DOHH2 (cell line): Measurements from ENCODE around the gene SLC6A8.

Experiments
- H3F3A ChIP-seq: fragments of 200-600 bp; sonication (generic), shearing (Covaris generic); 2 replicates; pipeline ENCODE4 v1.6.0; 2016; ENCODE audit warnings: antibody characterized with exemption, mild to moderate bottlenecking; ENCODE audit not compliant: control insufficient read depth, insufficient read depth
- H3K27ac ChIP-seq: fragments of 200-600 bp; sonication (generic); 2 replicates; pipeline ENCODE4 v1.5.1; 2014; ENCODE audit warnings: low read depth, mild to moderate bottlenecking, low read length, moderate library complexity
- H3K27me3 ChIP-seq: fragments of 200-600 bp; sonication (generic); 2 replicates; pipeline ENCODE4 v1.6.1; 2014; ENCODE audit warnings: mild to moderate bottlenecking, low read length, mixed read lengths; ENCODE audit not compliant: control insufficient read depth
- H3K36me3 ChIP-seq: fragments of 200-600 bp; sonication (generic); 2 replicates; pipeline ENCODE4 v1.6.1; 2014; ENCODE audit warnings: mild to moderate bottlenecking, low read length, moderate library complexity, mixed read lengths; ENCODE audit not compliant: control insufficient read depth
- H3K4me1 ChIP-seq: fragments of 200-600 bp; sonication (generic); 2 replicates; pipeline ENCODE4 v1.6.1; 2014; ENCODE audit warnings: mild to moderate bottlenecking, low read length, mixed read lengths; ENCODE audit not compliant: control insufficient read depth
- H3K4me2 ChIP-seq: fragments of 200-600 bp; sonication (generic); 2 replicates; pipeline ENCODE4 v1.6.0; 2014; ENCODE audit warnings: mild to moderate bottlenecking, low read length, moderate library complexity
- H3K4me3 ChIP-seq: fragments of 200-600 bp; sonication (generic); 2 replicates; pipeline ENCODE4 v1.5.1; 2014; ENCODE audit warnings: mild to moderate bottlenecking, low read length, mixed read lengths
- H3K79me2 ChIP-seq: fragments of 200-600 bp; sonication (generic); 2 replicates; pipeline ENCODE4 v1.6.1; 2014; ENCODE audit warnings: mild to moderate bottlenecking, low read length, mixed read lengths; ENCODE audit not compliant: control insufficient read depth
- H3K9me2 ChIP-seq: fragments of 200-600 bp; sonication (generic); replicated peaks from 2 replicates; pipeline ENCODE4 v1.6.1; 2014; ENCODE audit warnings: mild to moderate bottlenecking, low read length, mixed read lengths; ENCODE audit not compliant: control insufficient read depth
- H3K9me3 ChIP-seq: fragments of 200-600 bp; sonication (generic); 2 replicates; pipeline ENCODE4 v1.6.1; 2014; ENCODE audit warnings: antibody characterized with exemption, low read length, mixed read lengths; ENCODE audit not compliant: control insufficient read depth, insufficient read depth
- H4K20me1 ChIP-seq: fragments of 200-600 bp; sonication (generic); 2 replicates; pipeline ENCODE4 v1.6.0; 2014; ENCODE audit warnings: low read depth, mild to moderate bottlenecking, antibody characterized with exemption, low read length, moderate library complexity; ENCODE audit not compliant: control insufficient read depth, insufficient read depth
- EZH2phosphoT487 ChIP-seq: fragments of 200-600 bp; sonication (generic); IDR thresholded peaks from 2 replicates; pipeline ENCODE4 v1.6.1; 2017; ENCODE audit warnings: borderline replicate concordance, mild to moderate bottlenecking, antibody characterized with exemption, low read length, moderate library complexity, mixed read lengths
- TF ChIP-seq, protein P1 (sequence below): fragments of 200-600 bp; sonication (generic); IDR thresholded peaks from one replicate; pipeline ENCODE4 v1.5.1; 2014; ENCODE audit warnings: antibody characterized with exemption, mild to moderate bottlenecking, low read depth, low read length; ENCODE audit not compliant: poor library complexity, severe bottlenecking

SLC6A8 gene

DNA sequence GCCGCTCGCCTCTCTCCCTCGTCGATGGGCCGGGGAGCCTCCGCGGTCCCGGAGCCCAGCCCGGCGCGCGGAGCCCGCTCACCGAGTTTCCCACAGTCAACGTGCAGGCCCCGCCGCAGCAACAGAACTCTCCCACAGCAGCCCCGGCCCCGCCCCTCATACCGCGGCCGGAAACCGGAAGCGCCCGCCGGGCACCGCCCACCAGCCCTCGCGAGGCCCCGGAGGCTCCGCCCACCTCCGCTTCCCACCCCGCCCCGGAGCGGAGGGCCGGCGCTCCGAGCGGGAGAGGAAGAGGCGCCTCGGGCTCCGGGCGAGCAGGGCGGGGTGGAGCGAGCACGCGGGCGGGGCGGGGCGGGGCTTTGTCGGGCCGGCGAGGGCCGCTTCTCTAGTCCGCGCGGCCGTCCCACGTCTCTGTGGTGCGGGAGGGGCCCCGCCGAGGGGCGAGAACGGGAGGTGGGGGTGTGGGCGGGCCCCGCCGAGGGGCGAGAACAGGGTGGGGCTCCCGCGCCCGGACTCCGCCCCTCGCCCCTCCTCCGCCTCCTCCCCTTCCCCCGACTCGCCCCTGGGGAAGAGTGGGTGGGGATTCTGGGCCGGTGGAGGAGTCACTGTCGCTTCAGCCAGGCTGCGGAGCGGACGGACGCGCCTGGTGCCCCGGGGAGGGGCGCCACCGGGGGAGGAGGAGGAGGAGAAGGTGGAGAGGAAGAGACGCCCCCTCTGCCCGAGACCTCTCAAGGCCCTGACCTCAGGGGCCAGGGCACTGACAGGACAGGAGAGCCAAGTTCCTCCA, 36.7 kb downstream of the SLC6A8 start, which contains the start of the genes ABCD1 and BCAP31:
Gene ABCD1 (plus strand): TSS at position 605 of the 787 bp plus-strand sequence. CDS start 411 bp downstream, outside the sequence.
Gene BCAP31 (minus strand): TSS at position 136 of the 787 bp plus-strand sequence. CDS start 1,143 bp downstream, outside the sequence.
- peak within 1 kb of the TSS; percentile 51 for H3K27ac ChIP-seq
- peaks cover 42% of the 10 kb centered on the region for H3K4me1 ChIP-seq
- H3K27me3 ChIP-seq, result no peaks in the 10 kb centered on the region
- no peaks in the 10 kb centered on the region for H3F3A ChIP-seq
- H3K9me2 ChIP-seq, result no peaks in the 10 kb centered on the region
- peaks cover 23% of the 10 kb centered on the region for H3K79me2 ChIP-seq
- peak within 1 kb of the TSS; percentile 83 for H3K4me2 ChIP-seq
- no peaks in the 10 kb centered on the region for H3K9me3 ChIP-seq
- H4K20me1 ChIP-seq, result peaks cover 3% of the 10 kb centered on the region; the same call in 1 of the 2 replicates
- TF ChIP-seq, protein P1, sequence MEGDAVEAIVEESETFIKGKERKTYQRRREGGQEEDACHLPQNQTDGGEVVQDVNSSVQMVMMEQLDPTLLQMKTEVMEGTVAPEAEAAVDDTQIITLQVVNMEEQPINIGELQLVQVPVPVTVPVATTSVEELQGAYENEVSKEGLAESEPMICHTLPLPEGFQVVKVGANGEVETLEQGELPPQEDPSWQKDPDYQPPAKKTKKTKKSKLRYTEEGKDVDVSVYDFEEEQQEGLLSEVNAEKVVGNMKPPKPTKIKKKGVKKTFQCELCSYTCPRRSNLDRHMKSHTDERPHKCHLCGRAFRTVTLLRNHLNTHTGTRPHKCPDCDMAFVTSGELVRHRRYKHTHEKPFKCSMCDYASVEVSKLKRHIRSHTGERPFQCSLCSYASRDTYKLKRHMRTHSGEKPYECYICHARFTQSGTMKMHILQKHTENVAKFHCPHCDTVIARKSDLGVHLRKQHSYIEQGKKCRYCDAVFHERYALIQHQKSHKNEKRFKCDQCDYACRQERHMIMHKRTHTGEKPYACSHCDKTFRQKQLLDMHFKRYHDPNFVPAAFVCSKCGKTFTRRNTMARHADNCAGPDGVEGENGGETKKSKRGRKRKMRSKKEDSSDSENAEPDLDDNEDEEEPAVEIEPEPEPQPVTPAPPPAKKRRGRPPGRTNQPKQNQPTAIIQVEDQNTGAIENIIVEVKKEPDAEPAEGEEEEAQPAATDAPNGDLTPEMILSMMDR, result no peak
- no peak for TF ChIP-seq EZH2phosphoT487
- peaks cover 24% of the 10 kb centered on the region for H3K36me3 ChIP-seq
- H3K4me3 ChIP-seq, result peak within 1 kb of the TSS; percentile 86

DNA sequence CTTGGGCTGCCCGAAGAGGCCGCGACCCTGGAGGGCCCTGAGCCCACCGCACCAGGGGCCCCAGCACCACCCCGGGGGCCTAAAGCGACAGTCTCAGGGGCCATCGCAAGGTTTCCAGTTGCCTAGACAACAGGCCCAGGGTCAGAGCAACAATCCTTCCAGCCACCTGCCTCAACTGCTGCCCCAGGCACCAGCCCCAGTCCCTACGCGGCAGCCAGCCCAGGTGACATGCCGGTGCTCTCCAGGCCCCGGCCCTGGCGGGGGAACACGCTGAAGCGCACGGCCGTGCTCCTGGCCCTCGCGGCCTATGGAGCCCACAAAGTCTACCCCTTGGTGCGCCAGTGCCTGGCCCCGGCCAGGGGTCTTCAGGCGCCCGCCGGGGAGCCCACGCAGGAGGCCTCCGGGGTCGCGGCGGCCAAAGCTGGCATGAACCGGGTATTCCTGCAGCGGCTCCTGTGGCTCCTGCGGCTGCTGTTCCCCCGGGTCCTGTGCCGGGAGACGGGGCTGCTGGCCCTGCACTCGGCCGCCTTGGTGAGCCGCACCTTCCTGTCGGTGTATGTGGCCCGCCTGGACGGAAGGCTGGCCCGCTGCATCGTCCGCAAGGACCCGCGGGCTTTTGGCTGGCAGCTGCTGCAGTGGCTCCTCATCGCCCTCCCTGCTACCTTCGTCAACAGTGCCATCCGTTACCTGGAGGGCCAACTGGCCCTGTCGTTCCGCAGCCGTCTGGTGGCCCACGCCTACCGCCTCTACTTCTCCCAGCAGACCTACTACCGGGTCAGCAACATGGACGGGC, 37.5 kb downstream of the SLC6A8 start:
- peaks cover 23% of the 10 kb centered on the region for H3K79me2 ChIP-seq
- H3K36me3 ChIP-seq, result peaks cover 17% of the 10 kb centered on the region
- H3K4me2 ChIP-seq, result peak overlapping the region; percentile 79
- no peaks in the 10 kb centered on the region for H3K9me2 ChIP-seq
- H3K27ac ChIP-seq, result peak overlapping the region; percentile 26; the same call in 1 of the 2 replicates
- TF ChIP-seq, protein P1, result no peak
- TF ChIP-seq EZH2phosphoT487, result no peak
- H3K27me3 ChIP-seq, result no peaks in the 10 kb centered on the region
- peaks cover 3% of the 10 kb centered on the region; the same call in 1 of the 2 replicates for H4K20me1 ChIP-seq
- H3K4me1 ChIP-seq, result peaks cover 42% of the 10 kb centered on the region
- no peaks in the 10 kb centered on the region for H3F3A ChIP-seq
- peak overlapping the region; percentile 73 for H3K4me3 ChIP-seq
- H3K9me3 ChIP-seq, result no peaks in the 10 kb centered on the region

DNA sequence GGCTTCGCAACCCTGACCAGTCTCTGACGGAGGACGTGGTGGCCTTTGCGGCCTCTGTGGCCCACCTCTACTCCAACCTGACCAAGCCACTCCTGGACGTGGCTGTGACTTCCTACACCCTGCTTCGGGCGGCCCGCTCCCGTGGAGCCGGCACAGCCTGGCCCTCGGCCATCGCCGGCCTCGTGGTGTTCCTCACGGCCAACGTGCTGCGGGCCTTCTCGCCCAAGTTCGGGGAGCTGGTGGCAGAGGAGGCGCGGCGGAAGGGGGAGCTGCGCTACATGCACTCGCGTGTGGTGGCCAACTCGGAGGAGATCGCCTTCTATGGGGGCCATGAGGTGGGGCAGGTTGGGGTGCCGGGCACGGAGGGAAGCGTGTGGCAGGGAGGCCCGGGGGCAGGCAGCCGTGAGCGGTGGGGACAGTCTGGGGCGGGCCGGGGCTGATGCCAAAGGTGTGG, 38.1 kb downstream of the SLC6A8 start:
- no peaks in the 10 kb centered on the region for H3K9me3 ChIP-seq
- peak overlapping the region; percentile 79; the same call in 1 of the 2 replicates for H3K4me2 ChIP-seq
- no peak for TF ChIP-seq EZH2phosphoT487
- TF ChIP-seq, protein P1, result no peak
- peaks cover 23% of the 10 kb centered on the region for H3K79me2 ChIP-seq
- peaks cover 12% of the 10 kb centered on the region for H3K36me3 ChIP-seq
- H3K9me2 ChIP-seq, result no peaks in the 10 kb centered on the region
- H3K4me3 ChIP-seq, result no peak overlapping the region
- H3K27ac ChIP-seq, result no peak overlapping the region
- H3F3A ChIP-seq, result no peaks in the 10 kb centered on the region
- H3K4me1 ChIP-seq, result peaks cover 42% of the 10 kb centered on the region
- H4K20me1 ChIP-seq, result peaks cover 3% of the 10 kb centered on the region; the same call in 1 of the 2 replicates
- no peaks in the 10 kb centered on the region for H3K27me3 ChIP-seq
